ENCODE results near the gene ACOT2.
"Not testable (repeated sequence)": the region's sequence is repeated elsewhere in the genome, so short reads cannot be mapped to it uniquely, and the experiment has no call there.

- not testable (repeated sequence) for TF ChIP-seq POLR2A, CTCF, EP300 (IDR thresholded peaks at IDR 0.05)
These were observed 19.9 kb upstream of the ACOT2 start for GRCh38 chr14:73549097-73549496.
